ENCODE measurements around the gene EPB41L3.

GRCh38 chr18:5582849-5583681 lies 39.3 kb upstream of the EPB41L3 start:
- TF ChIP-seq CTCF (IDR thresholded peaks at IDR 0.05 in 8 of 11, conservative IDR thresholded peaks at IDR 0.05 in 3 of 11) = no peak
- TF ChIP-seq POLR2A (IDR thresholded peaks at IDR 0.05) = no peak

Measured in spleen (tissue), 7 donors.